HEK293 (cell line): ENCODE measurements around the gene MAPK12.

Experiments used
- CTCF ChIA-PET: fragments of 350-600 bp; formaldehyde crosslinking; extraction: SDS; loops from one replicate; lab custom pipeline; 2021; ENCODE audit warnings: antibody characterized with exemption; lab: Yijun Ruan, JAX
- POLR2A ChIA-PET: fragments of 300-600 bp; formaldehyde crosslinking; extraction: SDS; loops from one replicate; lab custom pipeline; 2020; ENCODE audit warnings: antibody characterized with exemption, inconsistent platforms; lab: Yijun Ruan, JAX
- H3K27ac ChIP-seq: fragments of 200-500 bp; sonication (Bioruptor generic); 2 replicates; pipeline ENCODE4 v1.5.1; 2014; ENCODE audit warnings: low read depth, low read length, control low read depth, inconsistent platforms; ENCODE audit errors: extremely low read depth
- H3K36me3 ChIP-seq, 2 experiments: fragments of 200-500 bp in 1 of 2; sonication (Bioruptor generic) in 1 of 2; 1 replicate in 1 of 2; 2 replicates in 1 of 2; pipeline ENCODE4 v1.5.1; 2014 to 2017; ENCODE audit warnings: inconsistent platforms in 2 of 2, low read length in 2 of 2; ENCODE audit not compliant: control insufficient read depth in 2 of 2, insufficient read depth in 1 of 2
- H3K4me1 ChIP-seq: fragments of 200-500 bp; sonication (Bioruptor generic); 2 replicates; pipeline ENCODE4 v1.5.1; 2014; ENCODE audit warnings: mild to moderate bottlenecking, low read length, inconsistent platforms; ENCODE audit not compliant: control insufficient read depth, insufficient read depth
- H3K4me3 ChIP-seq: 2 replicates; pipeline ENCODE4 v1.5.1; 2011; ENCODE audit warnings: low read depth, mild to moderate bottlenecking, control low read depth, low read length, moderate library complexity
- H3K9me3 ChIP-seq: fragments of 200-500 bp; sonication (Bioruptor generic); 2 replicates; pipeline ENCODE4 v1.5.1; 2014; ENCODE audit warnings: low read depth, low read length, inconsistent platforms; ENCODE audit not compliant: control insufficient read depth, insufficient read depth
- BCL11B ChIP-seq: fragments of 450-650 bp; formaldehyde crosslinking; IDR thresholded peaks from 2 replicates; pipeline ENCODE4 v1.5.1; 2016; ENCODE audit warnings: low read depth, missing biosample characterization, missing genetic modification characterization
- GLIS2 ChIP-seq: fragments of 450-650 bp; formaldehyde crosslinking; IDR thresholded peaks from 2 replicates; pipeline ENCODE4 v1.5.1; 2016; ENCODE audit warnings: missing biosample characterization, missing genetic modification characterization
- HIC1 ChIP-seq: fragments of 450-650 bp; formaldehyde crosslinking; IDR thresholded peaks from 2 replicates; pipeline ENCODE4 v1.5.1; 2016; ENCODE audit warnings: missing biosample characterization, missing genetic modification characterization
- KLF9 ChIP-seq: fragments of 450-650 bp; formaldehyde crosslinking; IDR thresholded peaks from 2 replicates; pipeline ENCODE4 v1.5.1; 2016; ENCODE audit warnings: missing biosample characterization, missing genetic modification characterization, low read depth
- ZNF394 ChIP-seq: fragments of 450-650 bp; formaldehyde crosslinking; IDR thresholded peaks from 2 replicates; pipeline ENCODE4 v1.5.1; 2016; ENCODE audit warnings: missing biosample characterization, missing genetic modification characterization, mild to moderate bottlenecking, moderate library complexity, borderline replicate concordance
- ZNF544 ChIP-seq: fragments of 450-650 bp; formaldehyde crosslinking; IDR thresholded peaks from 2 replicates; pipeline ENCODE4 v1.5.0; 2017; ENCODE audit warnings: missing biosample characterization, missing genetic modification characterization
- ZNF549 ChIP-seq: fragments of 450-650 bp; IDR thresholded peaks from 2 replicates; pipeline ENCODE4 v1.5.1; 2018; ENCODE audit warnings: missing biosample characterization, missing genetic modification characterization, mild to moderate bottlenecking, inconsistent platforms, moderate library complexity
- TF ChIP-seq, protein P1 (sequence below): fragments of 450-650 bp; formaldehyde crosslinking; IDR thresholded peaks from 2 replicates; pipeline ENCODE4 v1.5.1; 2016; ENCODE audit warnings: missing biosample characterization, missing genetic modification characterization
- TF ChIP-seq, protein P2 (sequence below): fragments of 450-650 bp; formaldehyde crosslinking; IDR thresholded peaks from 2 replicates; pipeline ENCODE4 v1.5.1; 2016; ENCODE audit warnings: missing biosample characterization, missing genetic modification characterization

The MAPK12 gene

GRCh38 chr22:50218153-50218995, 43.1 kb downstream of the MAPK12 start:
- TF ChIP-seq ZNF549 (tag by site-specific recombination) (no peak), BCL11B (tag by site-specific recombination) (0 out of 2 replicates have a peak, but pooled peaks have one; percentile 38), KLF9 (0 out of 2 replicates have a peak, but pooled peaks have one; percentile 28)
- H3K27ac ChIP-seq: no peak overlapping the region
- peaks cover 2% of the 10 kb centered on the region; the same call in 1 of the 2 replicates for H3K4me1 ChIP-seq
- no peaks in the 10 kb centered on the region for H3K9me3 ChIP-seq
- POLR2A ChIA-PET: interaction anchor here (0.6 to 2.1 kb wide), 2 partner anchors 13 to 33 kb away, joined by 3 to 5 read pairs; partner anchors contain the start of gene HDAC10
- H3K4me3 ChIP-seq: no peak overlapping the region
- peaks cover 23 to 98% of the 10 kb centered on the region in 2 experiments for H3K36me3 ChIP-seq
- CTCF ChIA-PET: interaction anchor here (0.8 kb wide), 1 partner anchor 22 kb away, joined by 3 read pairs; no protein-coding TSS in a partner anchor

DNA sequence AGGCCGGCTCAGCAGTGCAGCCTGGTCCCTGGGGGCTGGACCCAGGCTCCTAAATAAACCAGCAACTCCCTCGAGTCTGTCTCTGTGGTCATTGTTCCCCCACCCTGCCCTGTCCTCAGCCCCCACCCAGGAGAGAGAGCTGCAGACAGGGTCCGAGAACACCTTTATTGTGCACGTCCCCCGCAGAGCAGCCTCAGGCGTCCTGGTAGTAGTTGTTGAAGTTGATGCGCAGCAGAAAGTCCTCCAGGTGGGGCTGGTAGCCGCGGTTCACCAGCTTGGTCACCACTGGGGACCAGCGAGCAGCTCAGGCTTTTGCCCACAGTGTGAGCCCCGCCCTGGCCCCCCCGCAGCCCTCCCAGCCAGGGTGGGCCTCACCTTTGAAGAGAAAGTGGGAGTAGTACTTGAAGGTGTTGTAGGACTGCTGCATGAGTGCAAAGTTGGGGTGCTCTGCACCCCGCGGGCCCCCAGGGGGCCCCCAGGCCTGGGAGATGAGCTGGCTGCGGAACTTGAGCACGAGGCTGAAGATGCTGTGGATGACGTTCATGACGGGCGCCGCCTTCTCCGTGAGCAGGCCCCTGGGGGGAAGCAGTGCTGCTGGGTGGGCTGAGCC, 43.8 kb downstream of the MAPK12 start:
- Histone ChIP-seq H3K9me3 (no peaks in the 10 kb centered on the region), H3K4me1 (peaks cover 2% of the 10 kb centered on the region; the same call in 1 of the 2 replicates), H3K36me3 (peaks cover 25 to 98% of the 10 kb centered on the region in 2 experiments), H3K27ac (no peak overlapping the region), H3K4me3 (no peak overlapping the region)
- TF ChIP-seq GLIS2 (tag by site-specific recombination) (peak; percentile 38; the same call in 1 of the 2 replicates), ZNF544 (tag by site-specific recombination) (no peak)
- TF ChIP-seq, protein P1, sequence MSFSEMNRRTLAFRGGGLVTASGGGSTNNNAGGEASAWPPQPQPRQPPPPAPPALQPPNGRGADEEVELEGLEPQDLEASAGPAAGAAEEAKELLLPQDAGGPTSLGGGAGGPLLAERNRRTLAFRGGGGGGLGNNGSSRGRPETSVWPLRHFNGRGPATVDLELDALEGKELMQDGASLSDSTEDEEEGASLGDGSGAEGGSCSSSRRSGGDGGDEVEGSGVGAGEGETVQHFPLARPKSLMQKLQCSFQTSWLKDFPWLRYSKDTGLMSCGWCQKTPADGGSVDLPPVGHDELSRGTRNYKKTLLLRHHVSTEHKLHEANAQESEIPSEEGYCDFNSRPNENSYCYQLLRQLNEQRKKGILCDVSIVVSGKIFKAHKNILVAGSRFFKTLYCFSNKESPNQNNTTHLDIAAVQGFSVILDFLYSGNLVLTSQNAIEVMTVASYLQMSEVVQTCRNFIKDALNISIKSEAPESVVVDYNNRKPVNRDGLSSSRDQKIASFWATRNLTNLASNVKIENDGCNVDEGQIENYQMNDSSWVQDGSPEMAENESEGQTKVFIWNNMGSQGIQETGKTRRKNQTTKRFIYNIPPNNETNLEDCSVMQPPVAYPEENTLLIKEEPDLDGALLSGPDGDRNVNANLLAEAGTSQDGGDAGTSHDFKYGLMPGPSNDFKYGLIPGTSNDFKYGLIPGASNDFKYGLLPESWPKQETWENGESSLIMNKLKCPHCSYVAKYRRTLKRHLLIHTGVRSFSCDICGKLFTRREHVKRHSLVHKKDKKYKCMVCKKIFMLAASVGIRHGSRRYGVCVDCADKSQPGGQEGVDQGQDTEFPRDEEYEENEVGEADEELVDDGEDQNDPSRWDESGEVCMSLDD (tag by site-specific recombination): peak; percentile 72
- POLR2A ChIA-PET: no interaction called here
- CTCF ChIA-PET: interaction anchor here (0.8 kb wide), 1 partner anchor 23 kb away, joined by 3 read pairs; no protein-coding TSS in a partner anchor

- Histone ChIP-seq H3K36me3 (peaks cover 27 to 98% of the 10 kb centered on the region in 2 experiments), H3K27ac (no peak overlapping the region), H3K4me1 (peaks cover 2% of the 10 kb centered on the region; the same call in 1 of the 2 replicates), H3K9me3 (no peaks in the 10 kb centered on the region), H3K4me3 (no peak overlapping the region)
- TF ChIP-seq ZNF394 (tag by site-specific recombination) (peak; percentile 47; the same call in 1 of the 2 replicates), HIC1 (tag by site-specific recombination) (0 out of 2 replicates have a peak, but pooled peaks have one; percentile 0)
- TF ChIP-seq, protein P2, sequence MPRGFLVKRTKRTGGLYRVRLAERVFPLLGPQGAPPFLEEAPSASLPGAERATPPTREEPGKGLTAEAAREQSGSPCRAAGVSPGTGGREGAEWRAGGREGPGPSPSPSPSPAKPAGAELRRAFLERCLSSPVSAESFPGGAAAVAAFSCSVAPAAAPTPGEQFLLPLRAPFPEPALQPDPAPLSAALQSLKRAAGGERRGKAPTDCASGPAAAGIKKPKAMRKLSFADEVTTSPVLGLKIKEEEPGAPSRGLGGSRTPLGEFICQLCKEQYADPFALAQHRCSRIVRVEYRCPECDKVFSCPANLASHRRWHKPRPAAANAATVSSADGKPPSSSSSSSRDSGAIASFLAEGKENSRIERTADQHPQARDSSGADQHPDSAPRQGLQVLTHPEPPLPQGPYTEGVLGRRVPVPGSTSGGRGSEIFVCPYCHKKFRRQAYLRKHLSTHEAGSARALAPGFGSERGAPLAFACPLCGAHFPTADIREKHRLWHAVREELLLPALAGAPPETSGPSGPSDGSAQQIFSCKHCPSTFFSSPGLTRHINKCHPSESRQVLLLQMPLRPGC (tag by site-specific recombination): no peak
- POLR2A ChIA-PET: interaction anchor here (0.6 kb wide), 1 partner anchor 14 kb away, joined by 8 read pairs; no protein-coding TSS in a partner anchor
- CTCF ChIA-PET: interaction anchor here (0.5 to 2.4 kb wide), 2 partner anchors 67 to 469 kb away, joined by 3 to 6 read pairs; no protein-coding TSS in a partner anchor
These were observed 44.6 kb downstream of the MAPK12 start for GRCh38 chr22:50216684-50217520.
